CD14-positive monocyte (primary cell): ENCODE measurements around the gene LYL1. TPM values are rescaled to one million over a fixed set of nuclear protein-coding genes. Genes with fewer than 3 reads are reported as not detected.
A peak's percentile ranks its signal among the peaks of the same experiment; 100 is the strongest.

Experiments used
- DNase-seq, 3 donors: peaks; one replicate each; pipeline ENCODE4 v3.0.0-alpha.2; 2011 to 2022
- H2AFZ ChIP-seq: 2 replicates; pipeline ENCODE4 v1.6.0; 2012; ENCODE audit warnings: mild to moderate bottlenecking, low read depth, low read length, inconsistent platforms; ENCODE audit not compliant: insufficient read depth, poor library complexity, severe bottlenecking
- H3K27ac ChIP-seq, 2 donors: 1 replicate in 1 of 2; 2 replicates in 1 of 2; pipeline ENCODE4 v1.5.1; 2012 to 2013; ENCODE audit warnings: low read length in 2 of 2, control low read depth in 1 of 2, inconsistent platforms in 1 of 2, low read depth in 1 of 2, mild to moderate bottlenecking in 1 of 2
- H3K27me3 ChIP-seq, 2 donors: one replicate each; pipeline versions ENCODE4 v1.6.0 to v1.6.1; 2011 to 2013; ENCODE audit warnings: low read length in 2 of 2; ENCODE audit not compliant: control insufficient read depth in 2 of 2, insufficient read depth in 2 of 2
- H3K36me3 ChIP-seq, 2 donors: replicated peaks in 1 of 2; 1 replicate in 1 of 2; 2 replicates in 1 of 2; pipeline versions ENCODE4 v1.5.1 to v1.6.1; 2012 to 2013; ENCODE audit warnings: low read length in 2 of 2, control low read depth in 1 of 2, inconsistent platforms in 1 of 2, mild to moderate bottlenecking in 1 of 2; ENCODE audit not compliant: insufficient read depth in 2 of 2, control insufficient read depth in 1 of 2
- H3K4me1 ChIP-seq, 2 donors: 1 replicate in 1 of 2; 2 replicates in 1 of 2; pipeline versions ENCODE4 v1.5.1 to v1.6.1; 2012 to 2013; ENCODE audit warnings: low read length in 2 of 2, control low read depth in 1 of 2, inconsistent platforms in 1 of 2, mild to moderate bottlenecking in 1 of 2, moderate library complexity in 1 of 2; ENCODE audit not compliant: insufficient read depth in 2 of 2, control insufficient read depth in 1 of 2
- H3K4me2 ChIP-seq: replicated peaks from 2 replicates; pipeline ENCODE3; 2012; ENCODE audit warnings: low read length, moderate library complexity, mild to moderate bottlenecking; ENCODE audit not compliant: poor library complexity, severe bottlenecking; ENCODE audit errors: extremely low read depth
- H3K4me3 ChIP-seq, 3 experiments: fragments of 200-600 bp in 1 of 3; sonication (generic) in 1 of 3; replicated peaks in 1 of 3; 1 replicate in 2 of 3; 2 replicates in 1 of 3; pipeline ENCODE4 v1.5.1; 2011 to 2013; ENCODE audit warnings: low read length in 3 of 3, mild to moderate bottlenecking in 3 of 3, control low read depth in 2 of 3, low read depth in 2 of 3, inconsistent platforms in 1 of 3, moderate library complexity in 1 of 3
- H3K79me2 ChIP-seq: 2 replicates; pipeline ENCODE4 v1.6.0; 2012; ENCODE audit warnings: mild to moderate bottlenecking, control low read depth, inconsistent platforms, low read length, moderate library complexity; ENCODE audit not compliant: insufficient read depth
- H3K9ac ChIP-seq: 2 replicates; pipeline ENCODE4 v1.6.0; 2017; ENCODE audit warnings: low read length, mild to moderate bottlenecking; ENCODE audit not compliant: insufficient read depth, poor library complexity, severe bottlenecking
- H3K9me3 ChIP-seq, 2 donors: replicated peaks in 1 of 2; 1 replicate in 1 of 2; 2 replicates in 1 of 2; pipeline versions ENCODE4 v1.5.1 to v1.6.1; 2012 to 2013; ENCODE audit warnings: low read length in 2 of 2, control low read depth in 1 of 2; ENCODE audit not compliant: control insufficient read depth in 1 of 2, insufficient read depth in 1 of 2
- H4K20me1 ChIP-seq: 2 replicates; pipeline ENCODE4 v1.6.0; 2012; ENCODE audit warnings: mild to moderate bottlenecking, low read length, control low read depth, moderate library complexity; ENCODE audit not compliant: insufficient read depth
- H3K27ac Mint-ChIP-seq, 7 donors: one replicate each; pipeline ENCODE4 v1.8.0; 2020; ENCODE audit warnings: mild to moderate bottlenecking in 7 of 7, mixed read lengths in 7 of 7, moderate library complexity in 6 of 7, inconsistent platforms in 2 of 7
- H3K27me3 Mint-ChIP-seq, 3 donors: one replicate each; pipeline ENCODE4 v1.8.0; 2021 to 2022; ENCODE audit warnings: low read depth in 3 of 3, mild to moderate bottlenecking in 3 of 3, mixed read lengths in 3 of 3, moderate library complexity in 3 of 3, inconsistent platforms in 1 of 3
- H3K36me3 Mint-ChIP-seq, 2 donors: one replicate each; pipeline ENCODE4 v1.8.0; 2020; ENCODE audit warnings: mixed read lengths in 2 of 2, inconsistent platforms in 1 of 2, mild to moderate bottlenecking in 1 of 2
- H3K4me1 Mint-ChIP-seq: one replicate; pipeline ENCODE4 v1.8.0; 2020; ENCODE audit warnings: mild to moderate bottlenecking, mixed read lengths
- H3K4me3 Mint-ChIP-seq, 2 donors: one replicate each; pipeline ENCODE4 v1.8.0; 2020; ENCODE audit warnings: mild to moderate bottlenecking in 2 of 2, mixed read lengths in 2 of 2, moderate library complexity in 1 of 2
- H3K9me3 Mint-ChIP-seq, 7 donors: one replicate each; pipeline ENCODE4 v1.8.0; 2020 to 2022; ENCODE audit warnings: mixed read lengths in 7 of 7, mild to moderate bottlenecking in 6 of 7, moderate library complexity in 6 of 7, inconsistent platforms in 2 of 7
- CTCF ChIP-seq: fragments of 200-600 bp; IDR thresholded peaks from one replicate; pipeline ENCODE4 v1.8.0; 2022; ENCODE audit warnings: antibody characterized with exemption, mild to moderate bottlenecking
- WGBS: methylation state at CpG from one replicate; pipeline ENCODE4 v1.1.5; 2013; ENCODE audit warnings: missing lambda C conversion rate; ENCODE audit not compliant: insufficient coverage; 5-methylcytosine and 5-hydroxymethylcytosine counted together
- intact Hi-C, 2 donors: fragments of 100-400 bp; cut with micrococcal nuclease; formaldehyde crosslinking; loops; one replicate each; pipeline versions ENCODE4 v1.15.0 to v1.15.1; 2023
- polyA plus RNA-seq, 3 donors: library from polyadenylated mRNA; depleted of rRNA in 1 of 3; unstranded in 2 of 3; stranded (reverse) in 1 of 3; fragments of 300-500 nt in 2 of 3; fragments of >200 nt in 1 of 3; fragmentation: Illumina TruSeq in 2 of 3; gene quantifications; 1 replicate in 2 of 3; 2 replicates in 1 of 3; pipeline ENCODE4 v1.2.3, GENCODE V29; 2012 to 2021

Gene LYL1
- polyA plus RNA-seq, 3 donors, result 35.7 to 51.1 (median 37.1) TPM

DNA sequence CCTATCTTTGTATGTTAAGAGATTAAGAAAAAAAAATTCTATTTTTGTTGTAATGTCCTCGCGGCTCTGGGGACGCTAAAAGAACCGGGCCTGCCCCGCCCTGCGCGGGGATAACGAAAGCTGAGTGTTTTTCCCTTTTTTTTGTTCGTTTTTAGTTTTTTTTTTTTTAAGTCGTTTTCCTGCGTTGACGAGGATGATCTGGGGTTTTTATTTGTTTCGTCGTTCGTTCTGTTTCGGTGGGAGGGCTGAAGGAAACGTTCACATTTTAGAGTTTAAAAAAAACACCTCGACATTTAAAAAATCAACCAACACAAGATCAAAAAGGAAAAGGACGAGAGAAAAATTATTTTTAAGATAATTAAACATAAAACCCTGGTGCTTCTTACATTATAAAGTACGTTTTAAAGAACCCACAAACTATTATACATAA, 5.6 kb downstream of the LYL1 start:
- peak overlapping the region; percentile 100 for H3K4me2 ChIP-seq
- WGBS, result 0% methylated on average over 9 of the region's 20 CpGs

More for the DNA sequence above, 5.6 kb downstream of the LYL1 start:
- H3K79me2 ChIP-seq, result peaks cover 54% of the 10 kb centered on the region
- H3K27ac ChIP-seq, result peak overlapping the region; percentile 90 to 98
- H3K36me3 ChIP-seq, result peaks cover 3 to 11% of the 10 kb centered on the region in 2 donors
- H2AFZ ChIP-seq, result no peak overlapping the region
- DNase-seq, result peak in 1 of 3 donors; percentile 47
- Mint-ChIP-seq H3K9me3 (no peaks in the 10 kb centered on the region), H3K27me3 (peaks cover 0 to 1% (median 1%) of the 10 kb centered on the region in 3 donors), H3K4me1 (peaks cover 46% of the 10 kb centered on the region), H3K4me3 (peak overlapping the region; percentile 87 to 95), H3K36me3 (peaks cover 7 to 9% of the 10 kb centered on the region in 2 donors), H3K27ac (peak overlapping the region; percentile 83 to 98 (median 92))
- no peaks in the 10 kb centered on the region for H3K27me3 ChIP-seq
- peak overlapping the region; percentile 86 for H3K9ac ChIP-seq
- no peak for TF ChIP-seq CTCF
- no peaks in the 10 kb centered on the region for H3K9me3 ChIP-seq
- peaks cover 58 to 74% of the 10 kb centered on the region in 2 donors for H3K4me1 ChIP-seq
- H3K4me3 ChIP-seq, result peak overlapping the region; percentile 61 to 84 (median 78)
- intact Hi-C loops, result loop anchor here in 1 of 2 donors (10.0 kb wide), 1 partner anchor 302 kb away; the partner anchor contains the start of gene JUNB
- peaks cover 21% of the 10 kb centered on the region for H4K20me1 ChIP-seq
